ENCODE data around the gene NOX3. TPM values are rescaled to one million over a fixed set of nuclear protein-coding genes. Genes with fewer than 3 reads are reported as not detected.

NOX3 gene
- total RNA-seq, 1 donor: not detected

- no peak for DNase-seq (ENCODE audit: low read depth)
- no peak overlapping the region for H3K4me3 ChIP-seq (ENCODE audit: low read depth, low read length)
- no peak for TF ChIP-seq CTCF (IDR thresholded peaks at IDR 0.05; ENCODE audit: insufficient read depth, low read length)
These were observed 77.4 kb downstream of the NOX3 start for GRCh38 chr6:155378276-155378675.

GRCh38 chr6:155377061-155377460 lies 78.6 kb downstream of the NOX3 start:
- peak; percentile 88 for DNase-seq (ENCODE audit: low read depth)
- H3K4me3 ChIP-seq (ENCODE audit: low read depth, low read length): no peak overlapping the region
- no peak for TF ChIP-seq CTCF (IDR thresholded peaks at IDR 0.05; ENCODE audit: insufficient read depth, low read length)

- TF ChIP-seq CTCF (IDR thresholded peaks at IDR 0.05; ENCODE audit: insufficient read depth, low read length): no peak
- H3K4me3 ChIP-seq (ENCODE audit: low read depth, low read length): no peak overlapping the region
- no peak for DNase-seq (ENCODE audit: low read depth)
These were observed 79.8 kb downstream of the NOX3 start for GRCh38 chr6:155375801-155376200.

- DNase-seq (ENCODE audit: low read depth): no peak
These were observed 81.0 kb downstream of the NOX3 start for GRCh38 chr6:155374681-155375080.

GRCh38 chr6:155373276-155373675 lies 82.4 kb downstream of the NOX3 start:
- no peak overlapping the region for H3K4me3 ChIP-seq (ENCODE audit: low read depth, low read length)
- TF ChIP-seq CTCF (IDR thresholded peaks at IDR 0.05; ENCODE audit: insufficient read depth, low read length): no peak
- no peak for DNase-seq (ENCODE audit: low read depth)

More at GRCh38 chr6:155374681-155375080, 81.0 kb downstream of the NOX3 start:
- no peak overlapping the region for H3K4me3 ChIP-seq (ENCODE audit: low read depth, low read length)
- no peak for TF ChIP-seq CTCF (IDR thresholded peaks at IDR 0.05; ENCODE audit: insufficient read depth, low read length)

- DNase-seq (ENCODE audit: low read depth): no peak
- TF ChIP-seq CTCF (IDR thresholded peaks at IDR 0.05; ENCODE audit: insufficient read depth, low read length): no peak
These were observed 83.4 kb downstream of the NOX3 start for GRCh38 chr6:155372256-155372655.

GRCh38 chr6:155371230-155371629 lies 84.4 kb downstream of the NOX3 start:
- DNase-seq (ENCODE audit: low read depth): no peak
- no peak for TF ChIP-seq CTCF (IDR thresholded peaks at IDR 0.05; ENCODE audit: insufficient read depth, low read length)
- H3K4me3 ChIP-seq (ENCODE audit: low read depth, low read length): no peak overlapping the region

More at GRCh38 chr6:155372256-155372655, 83.4 kb downstream of the NOX3 start:
- H3K4me3 ChIP-seq (ENCODE audit: low read depth, low read length): no peak overlapping the region

Data from fibroblast of the aortic adventitia (primary cell).